Measurements from ENCODE around the gene NRTN.

Gene NRTN

GRCh38 chr19:5877882-5878281 lies 73.0 kb downstream of the NRTN start:
- TF ChIP-seq POLR2AphosphoS5 (IDR thresholded peaks at IDR 0.05; ENCODE audit: low read depth) (no peak), SPI1 (IDR thresholded peaks at IDR 0.05; ENCODE audit: borderline replicate concordance, low read depth) (no peak), GABPA (IDR thresholded peaks at IDR 0.05; ENCODE audit: low read depth) (no peak), REST (IDR thresholded peaks at IDR 0.05; ENCODE audit: insufficient replicate concordance, low read depth) (no peak)
- TF ChIP-seq, protein P1, sequence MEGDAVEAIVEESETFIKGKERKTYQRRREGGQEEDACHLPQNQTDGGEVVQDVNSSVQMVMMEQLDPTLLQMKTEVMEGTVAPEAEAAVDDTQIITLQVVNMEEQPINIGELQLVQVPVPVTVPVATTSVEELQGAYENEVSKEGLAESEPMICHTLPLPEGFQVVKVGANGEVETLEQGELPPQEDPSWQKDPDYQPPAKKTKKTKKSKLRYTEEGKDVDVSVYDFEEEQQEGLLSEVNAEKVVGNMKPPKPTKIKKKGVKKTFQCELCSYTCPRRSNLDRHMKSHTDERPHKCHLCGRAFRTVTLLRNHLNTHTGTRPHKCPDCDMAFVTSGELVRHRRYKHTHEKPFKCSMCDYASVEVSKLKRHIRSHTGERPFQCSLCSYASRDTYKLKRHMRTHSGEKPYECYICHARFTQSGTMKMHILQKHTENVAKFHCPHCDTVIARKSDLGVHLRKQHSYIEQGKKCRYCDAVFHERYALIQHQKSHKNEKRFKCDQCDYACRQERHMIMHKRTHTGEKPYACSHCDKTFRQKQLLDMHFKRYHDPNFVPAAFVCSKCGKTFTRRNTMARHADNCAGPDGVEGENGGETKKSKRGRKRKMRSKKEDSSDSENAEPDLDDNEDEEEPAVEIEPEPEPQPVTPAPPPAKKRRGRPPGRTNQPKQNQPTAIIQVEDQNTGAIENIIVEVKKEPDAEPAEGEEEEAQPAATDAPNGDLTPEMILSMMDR (IDR thresholded peaks at IDR 0.05; ENCODE audit: insufficient read depth, low read length) = no peak
- H3K27me3 ChIP-seq (ENCODE audit: insufficient read depth, poor library complexity, severe bottlenecking) = peaks cover 2% of the 10 kb centered on the region
- no peak overlapping the region for H3K4me3 ChIP-seq (replicated peaks; ENCODE audit: insufficient read depth, low read length)
- DNase-seq (ENCODE audit: low read depth in 1 of 2, low spot score in 1 of 2) = no peak
- H3K27ac ChIP-seq (replicated peaks) = no peak overlapping the region
